Left ventricle myocardium inferior (tissue), 1 donor: ENCODE measurements around the gene TMED8. TPM values are rescaled to one million over a fixed set of nuclear protein-coding genes. Genes with fewer than 3 reads are reported as not detected.

ENCODE experiments used
- DNase-seq: peaks from one replicate; pipeline ENCODE4 v3.0.0-alpha.2; 2020
- H3K27ac ChIP-seq: fragments of 200-600 bp; replicated peaks from 2 replicates; pipeline ENCODE4 v1.8.0; 2021
- H3K27me3 ChIP-seq: fragments of 200-600 bp; 2 replicates; pipeline ENCODE4 v1.8.0; 2021; ENCODE audit warnings: low read depth
- H3K36me3 ChIP-seq: fragments of 200-600 bp; 2 replicates; pipeline ENCODE4 v1.8.0; 2021
- H3K4me1 ChIP-seq: fragments of 200-600 bp; 2 replicates; pipeline ENCODE4 v1.8.0; 2021
- H3K4me3 ChIP-seq: fragments of 200-600 bp; 2 replicates; pipeline ENCODE4 v1.8.0; 2021; ENCODE audit warnings: mild to moderate bottlenecking, moderate library complexity
- H3K9me3 ChIP-seq: fragments of 200-600 bp; replicated peaks from 2 replicates; pipeline ENCODE4 v1.8.0; 2021
- intact Hi-C: fragments of 100-400 bp; cut with micrococcal nuclease; formaldehyde crosslinking; loops from one replicate; pipeline ENCODE4 v1.11.0; 2022
- total RNA-seq: library from RNA; stranded (reverse); fragmentation: NEBNext Ultra II Directional; extraction: Animal tissue kit (Norgen Biotek cat#: 25700); gene quantifications from one replicate; pipeline ENCODE4 v1.2.1, GENCODE V29; 2021
- TF ChIP-seq, protein P1 (sequence below): fragments of 200-600 bp; IDR thresholded peaks from 2 replicates; pipeline ENCODE4 v1.8.0; 2021; ENCODE audit warnings: antibody characterized with exemption, mild to moderate bottlenecking, borderline replicate concordance
- donor health status: DM: no; HTN: yes; CAD: no; lungs with severe emphysema.

TMED8 gene
- total RNA-seq, 1 donor from 2014 or later = 5.4 TPM

DNA sequence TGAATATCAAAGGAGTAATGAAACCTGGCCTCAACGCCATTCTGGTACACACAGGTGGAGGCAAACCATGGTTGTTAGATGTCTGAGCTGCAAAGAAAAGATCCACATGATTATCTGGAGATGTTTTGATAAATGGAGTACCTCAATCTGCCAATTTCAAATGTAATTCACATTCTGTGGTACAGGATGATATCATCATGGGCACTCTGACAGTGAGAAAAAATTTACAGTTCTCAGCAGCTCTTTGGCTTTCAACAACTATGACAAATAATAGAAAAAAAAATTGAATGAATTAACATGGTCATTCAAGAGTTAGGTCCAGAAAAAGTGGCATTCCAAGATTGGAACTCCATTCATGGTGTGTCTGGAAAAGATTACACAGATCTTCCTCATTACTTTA is 17.3 kb downstream of the TMED8 start:
- intact Hi-C loops = no loop called here
- Histone ChIP-seq H3K36me3 (no peaks in the 10 kb centered on the region), H3K4me3 (no peak overlapping the region), H3K27ac (no peak overlapping the region), H3K9me3 (no peaks in the 10 kb centered on the region), H3K27me3 (no peaks in the 10 kb centered on the region), H3K4me1 (no peaks in the 10 kb centered on the region)
- TF ChIP-seq, protein P1, sequence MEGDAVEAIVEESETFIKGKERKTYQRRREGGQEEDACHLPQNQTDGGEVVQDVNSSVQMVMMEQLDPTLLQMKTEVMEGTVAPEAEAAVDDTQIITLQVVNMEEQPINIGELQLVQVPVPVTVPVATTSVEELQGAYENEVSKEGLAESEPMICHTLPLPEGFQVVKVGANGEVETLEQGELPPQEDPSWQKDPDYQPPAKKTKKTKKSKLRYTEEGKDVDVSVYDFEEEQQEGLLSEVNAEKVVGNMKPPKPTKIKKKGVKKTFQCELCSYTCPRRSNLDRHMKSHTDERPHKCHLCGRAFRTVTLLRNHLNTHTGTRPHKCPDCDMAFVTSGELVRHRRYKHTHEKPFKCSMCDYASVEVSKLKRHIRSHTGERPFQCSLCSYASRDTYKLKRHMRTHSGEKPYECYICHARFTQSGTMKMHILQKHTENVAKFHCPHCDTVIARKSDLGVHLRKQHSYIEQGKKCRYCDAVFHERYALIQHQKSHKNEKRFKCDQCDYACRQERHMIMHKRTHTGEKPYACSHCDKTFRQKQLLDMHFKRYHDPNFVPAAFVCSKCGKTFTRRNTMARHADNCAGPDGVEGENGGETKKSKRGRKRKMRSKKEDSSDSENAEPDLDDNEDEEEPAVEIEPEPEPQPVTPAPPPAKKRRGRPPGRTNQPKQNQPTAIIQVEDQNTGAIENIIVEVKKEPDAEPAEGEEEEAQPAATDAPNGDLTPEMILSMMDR = no peak
- DNase-seq = no peak

DNA sequence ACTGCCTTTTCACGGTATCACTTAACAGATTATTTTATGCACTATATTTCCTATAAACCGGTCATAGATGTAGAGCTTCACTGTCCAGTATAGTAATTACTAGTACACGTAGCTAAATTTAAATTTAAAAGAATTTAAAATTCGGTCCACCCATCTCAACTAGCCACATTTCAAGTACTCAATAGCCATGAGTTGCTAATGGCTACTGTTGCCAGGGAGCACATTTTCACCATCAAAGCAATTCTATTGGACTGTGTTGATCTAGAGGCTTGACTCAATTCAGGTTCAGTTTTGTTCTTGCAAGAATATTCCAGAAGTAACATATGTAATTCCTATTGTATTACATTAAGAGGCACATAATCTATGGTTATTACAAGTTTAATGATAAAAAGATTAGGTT is 20.0 kb downstream of the TMED8 start:
- H3K4me1 ChIP-seq = no peaks in the 10 kb centered on the region
- intact Hi-C loops = no loop called here
- H3K9me3 ChIP-seq = no peaks in the 10 kb centered on the region
- no peaks in the 10 kb centered on the region for H3K27me3 ChIP-seq
- TF ChIP-seq, protein P1 = no peak
- no peak overlapping the region for H3K27ac ChIP-seq
- no peak for DNase-seq
- no peaks in the 10 kb centered on the region for H3K36me3 ChIP-seq
- H3K4me3 ChIP-seq = no peak overlapping the region

DNA sequence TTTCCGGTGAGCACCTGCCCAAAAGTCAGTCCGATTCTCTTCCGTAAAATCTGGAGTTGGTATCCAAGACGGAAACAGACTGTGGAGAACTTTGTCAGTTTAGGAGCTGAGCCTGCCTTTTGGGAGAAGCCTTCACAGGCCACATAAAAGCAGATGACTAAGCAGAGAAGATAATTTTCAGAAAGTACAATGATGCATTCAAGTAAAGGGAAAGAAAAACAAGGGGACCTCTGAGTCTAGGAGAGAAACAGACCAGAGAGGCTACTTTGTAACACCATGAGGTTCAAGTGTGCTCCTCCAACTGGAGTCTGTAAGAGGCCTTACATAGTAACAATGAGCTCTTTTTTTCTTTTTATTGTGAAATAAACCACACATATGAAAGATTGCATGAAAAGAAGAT is 21.1 kb downstream of the TMED8 start:
- H3K9me3 ChIP-seq = no peaks in the 10 kb centered on the region
- no peaks in the 10 kb centered on the region for H3K4me1 ChIP-seq
- DNase-seq = no peak
- TF ChIP-seq, protein P1 = no peak
- intact Hi-C loops = no loop called here
- peaks cover 2% of the 10 kb centered on the region for H3K36me3 ChIP-seq
- no peak overlapping the region for H3K27ac ChIP-seq
- H3K4me3 ChIP-seq = no peak overlapping the region
- H3K27me3 ChIP-seq = no peaks in the 10 kb centered on the region

DNA sequence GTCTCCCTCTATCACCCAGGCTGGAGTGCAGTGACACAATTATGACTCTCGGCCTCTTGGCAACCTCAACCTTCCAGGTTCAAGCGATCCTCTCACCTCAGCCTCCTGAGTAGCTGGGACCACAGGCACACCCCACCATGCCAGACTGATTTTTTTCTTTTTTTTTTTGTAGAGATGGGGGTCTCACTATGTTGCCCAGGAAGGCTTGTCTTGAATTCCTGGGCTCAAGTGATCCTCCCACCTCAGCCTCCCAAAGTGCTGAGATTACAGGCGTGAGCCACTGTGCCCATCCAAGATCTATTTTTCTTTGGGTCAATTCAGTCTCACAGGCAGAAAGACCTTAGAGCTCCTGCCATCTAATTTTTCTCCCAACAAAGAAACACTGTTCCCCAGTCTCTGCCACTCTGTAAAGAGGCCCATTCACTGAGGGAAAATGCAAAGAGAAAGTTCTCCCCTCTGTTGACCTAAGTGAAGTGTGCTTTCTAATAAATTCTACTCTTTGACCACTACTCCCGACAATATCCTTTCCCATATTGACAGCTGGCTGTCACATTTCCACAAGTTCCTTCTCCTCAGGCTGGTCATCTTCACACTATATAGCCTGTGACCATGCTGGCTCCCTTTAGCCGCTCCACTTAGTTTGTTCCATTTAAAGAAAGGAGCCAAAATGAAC is 23.3 kb downstream of the TMED8 start:
- intact Hi-C loops = no loop called here
- Histone ChIP-seq H3K27me3 (no peaks in the 10 kb centered on the region), H3K4me1 (no peaks in the 10 kb centered on the region), H3K27ac (no peak overlapping the region), H3K36me3 (peaks cover 16% of the 10 kb centered on the region), H3K4me3 (no peak overlapping the region), H3K9me3 (no peaks in the 10 kb centered on the region)
- TF ChIP-seq, protein P1 = no peak
- DNase-seq = no peak

DNA sequence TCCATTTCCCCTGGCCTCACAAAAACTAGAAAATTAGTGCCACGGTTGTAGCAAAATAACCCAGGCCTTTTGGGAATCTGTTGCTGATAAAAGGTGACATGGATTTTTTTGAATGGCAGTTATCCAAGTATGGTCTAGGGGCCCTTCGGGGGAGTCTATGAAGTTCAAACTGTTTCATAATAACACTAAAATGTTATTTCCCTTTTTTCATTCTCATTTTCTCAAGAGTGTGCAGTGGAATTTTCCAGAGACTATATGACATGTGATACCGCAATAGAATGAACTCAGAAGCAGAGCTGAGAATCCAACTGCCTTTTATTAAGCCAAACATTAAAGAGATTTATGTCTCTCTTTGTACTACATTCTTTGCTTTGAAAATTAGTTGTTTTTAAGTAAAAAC is 29.1 kb downstream of the TMED8 start:
- no peaks in the 10 kb centered on the region for H3K27me3 ChIP-seq
- no peak for DNase-seq
- H3K36me3 ChIP-seq = peaks cover 24% of the 10 kb centered on the region
- TF ChIP-seq, protein P1 = no peak
- H3K4me1 ChIP-seq = no peaks in the 10 kb centered on the region
- intact Hi-C loops = no loop called here
- no peak overlapping the region for H3K4me3 ChIP-seq
- H3K9me3 ChIP-seq = no peaks in the 10 kb centered on the region
- no peak overlapping the region for H3K27ac ChIP-seq
